ENCODE data around the gene AQP7.
"Not testable (repeated sequence)": the region's sequence is repeated elsewhere in the genome, so short reads cannot be mapped to it uniquely, and the experiment has no call there.

AQP7 gene

DNA sequence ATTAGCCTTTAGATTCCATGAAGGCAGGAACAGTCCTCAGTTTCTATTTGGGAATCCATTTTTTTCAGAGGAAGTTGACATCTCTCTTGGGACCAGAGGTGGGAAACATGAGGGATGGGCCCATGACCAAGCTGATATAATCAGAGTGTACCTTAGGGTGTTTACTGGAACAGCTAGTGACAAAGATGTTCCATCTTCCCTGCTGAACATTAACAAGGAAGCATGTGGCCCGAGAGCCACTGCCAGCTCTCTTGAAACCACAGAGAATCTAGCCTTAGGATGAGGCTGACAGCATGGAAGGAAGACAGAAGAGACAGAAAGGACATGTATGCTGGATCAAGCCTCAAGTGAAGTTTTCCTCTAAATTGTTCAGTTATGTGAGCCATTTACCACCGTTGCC is 29.1 kb upstream of the AQP7 start:
- no peak for DNase-seq

- DNase-seq, result peak; percentile 16
Measured at GRCh38 chr9:33430942-33431341, 28.6 kb upstream of the AQP7 start.

DNA sequence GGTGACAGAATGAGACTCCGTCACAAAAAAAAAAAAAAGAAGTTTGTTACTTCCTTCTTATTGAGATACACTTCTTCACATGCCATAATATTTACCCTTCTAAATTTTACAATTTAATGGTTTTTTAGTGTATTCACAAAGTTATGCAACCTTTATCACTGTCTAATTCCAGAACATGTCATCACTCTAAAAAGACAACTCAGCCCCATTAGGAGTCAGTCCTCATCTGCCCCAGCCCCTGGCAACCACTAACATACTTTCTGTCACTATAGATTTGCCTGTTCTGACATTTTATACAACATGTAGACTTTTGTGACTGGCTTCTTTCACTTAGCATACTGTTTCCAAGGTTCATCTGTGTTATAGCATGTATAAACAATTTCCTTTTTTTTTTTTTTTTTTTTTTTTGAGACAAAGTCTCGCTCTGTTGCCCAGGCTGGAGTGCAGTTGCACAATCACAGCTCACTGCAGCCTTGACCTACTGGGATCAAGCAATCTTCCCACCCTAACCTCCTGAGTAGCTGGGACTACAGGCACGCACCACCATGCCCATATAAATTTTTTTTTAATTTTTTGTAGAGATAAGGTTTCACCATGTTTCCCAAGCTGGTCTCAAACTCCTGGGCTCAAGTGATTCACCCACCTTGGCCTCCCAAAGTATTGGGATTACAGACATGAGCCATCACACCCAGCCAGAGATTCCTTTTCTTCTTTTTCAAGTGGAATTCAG is 27.1 kb upstream of the AQP7 start:
- DNase-seq, result peak; percentile 17

- DNase-seq, result no peak
Measured at GRCh38 chr9:33426843-33427293, 24.5 kb upstream of the AQP7 start.

DNA sequence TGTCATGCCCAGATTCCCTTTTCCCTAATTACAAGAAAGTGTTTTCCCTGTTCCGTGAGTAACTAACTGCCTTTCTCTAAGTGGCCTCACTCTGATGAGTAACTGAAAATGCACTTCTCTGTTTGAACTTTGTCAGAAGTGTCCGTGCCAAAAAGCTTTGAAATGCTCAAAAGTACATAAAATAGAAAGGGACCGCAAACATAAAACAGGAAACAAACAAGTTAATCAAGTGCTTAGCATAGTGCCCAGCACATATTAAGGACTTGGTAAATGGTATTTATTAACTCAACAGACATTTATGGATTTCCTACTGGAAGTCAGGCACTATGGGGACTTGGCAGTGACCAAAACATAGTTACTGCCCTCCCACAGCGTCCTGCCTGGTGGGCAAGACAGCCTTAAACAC is 22.8 kb upstream of the AQP7 start:
- no peak for DNase-seq

- not testable (repeated sequence) for DNase-seq
Measured at GRCh38 chr9:33424492-33424891, 22.1 kb upstream of the AQP7 start.

- DNase-seq, result not testable (repeated sequence)
Measured at GRCh38 chr9:33424043-33424442, 21.7 kb upstream of the AQP7 start.

DNA sequence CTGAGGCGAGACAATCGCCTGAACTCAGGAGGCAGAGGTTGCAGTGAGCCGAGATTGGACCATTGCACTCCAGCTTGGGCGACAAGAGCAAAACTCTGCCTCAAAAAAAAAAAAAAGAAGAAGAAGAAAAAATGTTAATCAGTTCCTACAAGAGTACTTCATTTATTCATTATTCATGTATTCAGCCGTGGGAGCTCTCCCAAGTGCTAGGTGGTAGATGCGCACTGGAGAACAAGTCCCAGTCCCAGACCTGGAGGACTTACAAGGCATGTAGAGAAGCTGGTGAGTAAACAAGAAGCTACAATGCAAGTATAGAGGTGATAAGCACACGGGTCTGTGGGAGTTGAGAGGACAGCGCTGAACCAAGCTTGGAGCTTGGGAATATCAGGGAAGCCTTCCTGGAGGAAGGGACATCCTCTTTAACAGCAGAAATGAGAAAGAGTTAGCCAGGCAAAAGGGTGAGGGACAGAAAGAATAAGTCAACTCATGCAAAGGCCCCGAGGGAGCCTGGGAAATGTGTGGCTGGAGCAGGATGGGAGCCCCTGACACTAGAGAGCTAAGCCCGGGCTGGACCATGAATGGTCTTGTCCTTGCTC is 17.4 kb upstream of the AQP7 start:
- no peak for DNase-seq

DNA sequence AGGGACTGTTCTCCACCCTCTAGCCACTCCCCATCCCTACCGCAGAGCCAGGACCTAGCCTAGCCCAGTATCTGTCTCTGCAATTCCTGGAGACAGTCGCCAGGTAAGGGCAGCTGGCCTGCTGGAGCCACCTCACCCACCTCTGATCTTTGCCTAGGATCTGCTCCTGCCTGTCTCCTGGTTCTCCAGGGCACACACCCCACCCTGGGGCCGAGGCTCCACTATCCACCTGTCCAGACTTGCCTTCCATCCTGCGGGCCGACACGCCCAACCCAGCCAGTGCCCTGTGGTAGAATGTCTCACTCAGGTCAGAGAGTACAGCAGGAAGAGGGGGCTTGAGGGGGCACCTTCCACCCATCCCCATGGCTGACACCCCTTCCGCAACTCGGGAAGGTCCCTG is 15.7 kb upstream of the AQP7 start:
- DNase-seq, result no peak

GRCh38 chr9:33416996-33417395 is 14.6 kb upstream of the AQP7 start:
- no peak for DNase-seq

GRCh38 chr9:33415501-33416038 is 13.2 kb upstream of the AQP7 start:
- DNase-seq, result peak; percentile 14

DNA sequence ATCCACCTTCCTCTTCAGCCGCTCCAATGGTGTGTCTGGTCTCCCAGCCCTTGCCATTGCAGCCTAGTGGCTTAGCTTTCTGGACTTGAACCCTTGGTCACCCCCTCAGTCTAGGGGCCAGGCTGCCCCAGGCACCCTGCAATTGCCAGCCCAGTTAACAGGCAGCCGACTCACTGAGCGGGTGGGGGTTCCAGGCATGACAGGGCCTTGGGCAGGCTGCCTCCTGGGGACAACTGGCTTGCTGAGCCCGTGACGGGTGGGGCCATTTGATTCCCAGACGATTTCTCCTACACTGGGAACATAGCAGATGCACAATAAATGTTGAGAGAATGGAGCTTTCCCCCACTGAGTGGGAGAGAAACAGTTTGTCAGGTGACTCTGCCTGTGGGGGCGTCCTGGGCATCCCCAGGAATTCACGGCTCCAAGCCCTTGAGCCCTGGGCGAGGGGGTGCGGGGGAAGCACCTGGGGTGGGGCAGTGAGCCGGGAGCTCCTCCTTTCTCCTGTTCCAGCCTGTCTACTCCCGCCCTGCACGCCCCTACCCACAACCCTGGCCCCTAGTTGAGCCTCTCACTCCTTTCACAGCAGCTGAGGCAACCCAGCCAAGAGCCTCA is 12.6 kb upstream of the AQP7 start:
- DNase-seq, result no peak

GRCh38 chr9:33414268-33414667 is 11.9 kb upstream of the AQP7 start:
- no peak for DNase-seq

- no peak for DNase-seq
Measured at GRCh38 chr9:33408087-33408486, 5.7 kb upstream of the AQP7 start.

GRCh38 chr9:33407061-33407460 is 4.7 kb upstream of the AQP7 start:
- no peak for DNase-seq

DNA sequence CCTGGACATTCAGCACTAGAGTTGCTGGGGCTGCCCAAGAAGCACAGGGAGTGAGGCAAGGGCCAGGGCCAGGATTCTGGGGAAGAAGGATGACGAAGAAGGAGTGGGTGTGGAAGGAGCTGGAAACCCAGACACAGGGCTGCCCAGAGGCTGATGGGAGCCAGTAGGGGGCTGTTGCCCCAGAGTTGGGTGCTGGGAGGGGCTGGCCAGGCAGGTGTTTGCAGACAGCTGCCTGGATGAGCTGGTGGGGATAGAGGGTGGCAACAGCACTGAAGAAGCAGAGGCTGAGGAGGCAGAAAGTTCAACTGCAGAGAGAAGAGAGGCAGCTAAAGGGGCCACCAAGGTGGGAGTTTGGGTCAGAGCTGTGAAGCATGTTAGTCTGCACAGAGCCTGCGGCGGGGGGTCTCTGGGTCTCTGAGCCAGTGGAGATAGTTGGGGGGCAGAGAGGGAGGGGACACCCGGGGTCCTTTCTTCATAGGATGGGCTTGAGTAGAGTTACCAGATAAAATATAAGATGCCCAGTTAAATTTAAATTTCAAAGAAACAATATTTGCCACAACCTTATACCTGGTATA is 2.5 kb upstream of the AQP7 start:
- no peak for DNase-seq

- DNase-seq, result no peak
Measured at GRCh38 chr9:33403941-33404787, 1.8 kb upstream of the AQP7 start.

- DNase-seq, result not testable (repeated sequence)
Measured at GRCh38 chr9:33401809-33402208, 559 bp downstream of the AQP7 start.

GRCh38 chr9:33399047-33399446 is 3.3 kb downstream of the AQP7 start:
- DNase-seq, result not testable (repeated sequence)

DNA sequence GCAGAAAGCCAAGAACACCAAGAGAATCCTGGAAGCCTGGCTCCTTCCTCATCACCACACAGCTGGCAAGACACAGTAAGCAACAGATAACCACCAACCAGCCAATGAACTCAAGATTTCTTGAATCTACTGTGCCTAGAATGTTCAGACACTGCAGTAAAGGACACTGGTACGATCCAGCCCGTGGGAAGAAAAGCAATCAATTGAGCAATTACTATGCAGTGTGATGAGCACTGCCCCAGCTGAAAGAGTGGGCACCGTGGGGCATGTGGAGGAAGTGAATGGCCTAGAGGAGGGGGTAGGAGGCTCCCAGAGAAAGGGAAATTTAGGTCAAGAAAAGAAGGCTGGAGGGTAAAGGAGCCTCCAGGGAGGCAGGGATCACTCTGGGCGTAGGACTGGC is 4.6 kb downstream of the AQP7 start:
- not testable (repeated sequence) for DNase-seq

DNA sequence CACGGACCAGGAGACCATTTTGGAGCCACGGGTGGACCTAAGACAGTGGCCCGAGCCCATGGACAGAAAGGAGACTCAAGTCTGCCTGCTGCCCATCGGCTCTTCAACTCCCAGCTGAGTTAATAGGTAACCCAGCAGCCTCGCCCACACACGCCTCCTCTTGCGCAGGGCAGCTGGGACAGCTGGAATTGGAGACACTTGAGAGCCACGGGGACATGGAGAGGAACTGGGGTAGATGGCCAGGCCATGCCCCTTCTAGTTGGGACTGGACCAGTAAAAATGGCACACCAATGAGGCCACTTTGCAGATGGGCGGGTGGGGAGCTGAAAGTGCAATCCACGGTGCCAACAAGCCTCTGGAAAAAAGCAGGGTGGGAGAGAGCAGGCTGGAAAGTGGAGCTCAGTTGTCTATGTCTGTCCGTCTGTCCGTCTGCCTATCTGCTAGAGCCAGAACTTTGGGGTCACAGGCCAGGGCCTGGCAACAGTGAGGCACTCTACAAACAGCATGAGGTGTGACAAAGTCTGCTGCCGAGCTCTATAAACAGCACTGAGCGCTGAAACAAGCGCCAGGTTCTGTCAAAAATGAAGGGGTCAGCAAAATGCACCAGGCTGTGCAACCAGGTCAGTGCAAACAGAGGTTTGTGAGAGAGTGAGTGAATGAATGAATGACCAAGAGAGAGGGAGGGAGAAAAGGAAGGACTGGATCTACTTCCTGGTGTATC is 7.0 kb downstream of the AQP7 start:
- DNase-seq, result not testable (repeated sequence)

GRCh38 chr9:33393986-33394385 is 8.4 kb downstream of the AQP7 start:
- DNase-seq, result not testable (repeated sequence)

Measured in fibroblast of skin of right biceps (primary cell).